ENCODE measurements around the gene SEMA3D. TPM values are rescaled to one million over a fixed set of nuclear protein-coding genes. Genes with fewer than 3 reads are reported as not detected.

Gene SEMA3D
- total and polyA plus RNA-seq, 4 donors, result 0.18 to 1.2 (median 0.72) TPM

DNA sequence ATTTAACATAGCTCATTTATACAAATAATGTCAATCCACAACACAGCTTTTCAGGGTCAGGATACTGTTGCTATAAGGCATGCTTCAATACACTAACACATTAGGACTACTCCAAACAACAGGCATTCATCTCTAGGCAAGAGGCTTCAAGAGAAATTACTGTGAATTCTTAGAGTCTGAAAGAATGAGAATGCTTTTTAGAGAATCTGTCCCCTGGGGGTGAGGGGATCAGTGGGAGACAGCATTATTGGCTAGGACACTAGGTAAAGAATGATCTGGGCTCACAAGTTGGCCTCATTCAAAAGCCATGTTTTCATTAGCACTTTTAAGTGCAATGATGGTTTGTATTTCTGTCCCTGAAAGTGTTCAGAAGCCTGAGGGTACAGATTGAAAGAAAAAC is 132.6 kb downstream of the SEMA3D start:
- H3K9ac ChIP-seq (ENCODE audit: low read depth in 1 of 2, low read length in 2 of 2), result no peak overlapping the region
- H3K36me3 ChIP-seq (ENCODE audit: control insufficient read depth in 4 of 4, insufficient read depth in 3 of 4, low read depth in 1 of 4, low read length in 3 of 4), result no peaks in the 10 kb centered on the region
- no peak overlapping the region for H3K4me3 ChIP-seq (ENCODE audit: low read depth in 1 of 3, low read length in 3 of 3)
- no peaks in the 10 kb centered on the region for H3K9me3 ChIP-seq (ENCODE audit: control insufficient read depth in 4 of 4, low read length in 3 of 4)
- no peaks in the 10 kb centered on the region for H3K27me3 ChIP-seq (ENCODE audit: control insufficient read depth in 4 of 4, insufficient read depth in 4 of 4, low read length in 3 of 4)
- no peak for DNase-seq (ENCODE audit: low spot score)
- no peaks in the 10 kb centered on the region for H3K4me1 ChIP-seq (ENCODE audit: control insufficient read depth in 4 of 4, insufficient read depth in 4 of 4, low read length in 3 of 4)
- H3K27ac ChIP-seq (ENCODE audit: low read depth in 1 of 2, low read length in 2 of 2), result no peak overlapping the region
- no peak for TF ChIP-seq NR2F2 (IDR thresholded peaks at IDR 0.05)
- TF ChIP-seq JUND (IDR thresholded peaks at IDR 0.05), result no peak
- TF ChIP-seq, protein P1, sequence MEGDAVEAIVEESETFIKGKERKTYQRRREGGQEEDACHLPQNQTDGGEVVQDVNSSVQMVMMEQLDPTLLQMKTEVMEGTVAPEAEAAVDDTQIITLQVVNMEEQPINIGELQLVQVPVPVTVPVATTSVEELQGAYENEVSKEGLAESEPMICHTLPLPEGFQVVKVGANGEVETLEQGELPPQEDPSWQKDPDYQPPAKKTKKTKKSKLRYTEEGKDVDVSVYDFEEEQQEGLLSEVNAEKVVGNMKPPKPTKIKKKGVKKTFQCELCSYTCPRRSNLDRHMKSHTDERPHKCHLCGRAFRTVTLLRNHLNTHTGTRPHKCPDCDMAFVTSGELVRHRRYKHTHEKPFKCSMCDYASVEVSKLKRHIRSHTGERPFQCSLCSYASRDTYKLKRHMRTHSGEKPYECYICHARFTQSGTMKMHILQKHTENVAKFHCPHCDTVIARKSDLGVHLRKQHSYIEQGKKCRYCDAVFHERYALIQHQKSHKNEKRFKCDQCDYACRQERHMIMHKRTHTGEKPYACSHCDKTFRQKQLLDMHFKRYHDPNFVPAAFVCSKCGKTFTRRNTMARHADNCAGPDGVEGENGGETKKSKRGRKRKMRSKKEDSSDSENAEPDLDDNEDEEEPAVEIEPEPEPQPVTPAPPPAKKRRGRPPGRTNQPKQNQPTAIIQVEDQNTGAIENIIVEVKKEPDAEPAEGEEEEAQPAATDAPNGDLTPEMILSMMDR (IDR thresholded peaks at IDR 0.05; ENCODE audit: low read depth, low read length, missing input control), result no peak
- TF ChIP-seq SP1 (IDR thresholded peaks at IDR 0.05), result no peak
- TF ChIP-seq, protein P2, sequence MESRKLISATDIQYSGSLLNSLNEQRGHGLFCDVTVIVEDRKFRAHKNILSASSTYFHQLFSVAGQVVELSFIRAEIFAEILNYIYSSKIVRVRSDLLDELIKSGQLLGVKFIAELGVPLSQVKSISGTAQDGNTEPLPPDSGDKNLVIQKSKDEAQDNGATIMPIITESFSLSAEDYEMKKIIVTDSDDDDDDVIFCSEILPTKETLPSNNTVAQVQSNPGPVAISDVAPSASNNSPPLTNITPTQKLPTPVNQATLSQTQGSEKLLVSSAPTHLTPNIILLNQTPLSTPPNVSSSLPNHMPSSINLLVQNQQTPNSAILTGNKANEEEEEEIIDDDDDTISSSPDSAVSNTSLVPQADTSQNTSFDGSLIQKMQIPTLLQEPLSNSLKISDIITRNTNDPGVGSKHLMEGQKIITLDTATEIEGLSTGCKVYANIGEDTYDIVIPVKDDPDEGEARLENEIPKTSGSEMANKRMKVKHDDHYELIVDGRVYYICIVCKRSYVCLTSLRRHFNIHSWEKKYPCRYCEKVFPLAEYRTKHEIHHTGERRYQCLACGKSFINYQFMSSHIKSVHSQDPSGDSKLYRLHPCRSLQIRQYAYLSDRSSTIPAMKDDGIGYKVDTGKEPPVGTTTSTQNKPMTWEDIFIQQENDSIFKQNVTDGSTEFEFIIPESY (IDR thresholded peaks at IDR 0.05), result no peak

DNA sequence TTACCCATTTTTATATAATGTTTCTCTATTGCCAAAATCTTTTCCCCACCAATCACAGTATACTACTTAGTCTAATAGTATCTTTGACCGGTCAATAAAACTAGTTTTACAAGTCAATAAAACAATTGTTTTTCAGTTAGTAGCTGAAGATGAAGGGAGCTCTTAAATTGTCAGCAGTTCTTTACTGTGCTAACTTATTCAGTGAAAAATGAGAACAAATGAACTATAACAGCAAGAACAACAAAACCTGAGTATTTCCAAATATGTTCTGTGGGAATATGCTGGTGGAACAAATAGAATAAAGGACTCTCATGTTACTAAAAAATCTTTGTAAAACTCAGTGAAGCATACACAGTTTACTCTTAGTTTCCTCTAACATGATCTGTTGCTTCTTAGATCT is 134.0 kb downstream of the SEMA3D start:
- Histone ChIP-seq H3K27me3 (ENCODE audit: control insufficient read depth in 4 of 4, insufficient read depth in 4 of 4, low read length in 3 of 4) (no peaks in the 10 kb centered on the region), H3K27ac (ENCODE audit: low read depth in 1 of 2, low read length in 2 of 2) (no peak overlapping the region), H3K9me3 (ENCODE audit: control insufficient read depth in 4 of 4, low read length in 3 of 4) (no peaks in the 10 kb centered on the region), H3K36me3 (ENCODE audit: control insufficient read depth in 4 of 4, insufficient read depth in 3 of 4, low read depth in 1 of 4, low read length in 3 of 4) (no peaks in the 10 kb centered on the region), H3K4me1 (ENCODE audit: control insufficient read depth in 4 of 4, insufficient read depth in 4 of 4, low read length in 3 of 4) (no peaks in the 10 kb centered on the region), H3K9ac (ENCODE audit: low read depth in 1 of 2, low read length in 2 of 2) (no peak overlapping the region), H3K4me3 (ENCODE audit: low read depth in 1 of 3, low read length in 3 of 3) (no peak overlapping the region)
- TF ChIP-seq, protein P3, sequence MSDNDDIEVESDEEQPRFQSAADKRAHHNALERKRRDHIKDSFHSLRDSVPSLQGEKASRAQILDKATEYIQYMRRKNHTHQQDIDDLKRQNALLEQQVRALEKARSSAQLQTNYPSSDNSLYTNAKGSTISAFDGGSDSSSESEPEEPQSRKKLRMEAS (IDR thresholded peaks at IDR 0.05), result no peak
- TF ChIP-seq, protein P2 (IDR thresholded peaks at IDR 0.05), result no peak
- TF ChIP-seq JUND (IDR thresholded peaks at IDR 0.05), result no peak
- 93% methylated on average over 1 of the region's 1 CpG for WGBS
- DNase-seq (ENCODE audit: low spot score), result no peak

DNA sequence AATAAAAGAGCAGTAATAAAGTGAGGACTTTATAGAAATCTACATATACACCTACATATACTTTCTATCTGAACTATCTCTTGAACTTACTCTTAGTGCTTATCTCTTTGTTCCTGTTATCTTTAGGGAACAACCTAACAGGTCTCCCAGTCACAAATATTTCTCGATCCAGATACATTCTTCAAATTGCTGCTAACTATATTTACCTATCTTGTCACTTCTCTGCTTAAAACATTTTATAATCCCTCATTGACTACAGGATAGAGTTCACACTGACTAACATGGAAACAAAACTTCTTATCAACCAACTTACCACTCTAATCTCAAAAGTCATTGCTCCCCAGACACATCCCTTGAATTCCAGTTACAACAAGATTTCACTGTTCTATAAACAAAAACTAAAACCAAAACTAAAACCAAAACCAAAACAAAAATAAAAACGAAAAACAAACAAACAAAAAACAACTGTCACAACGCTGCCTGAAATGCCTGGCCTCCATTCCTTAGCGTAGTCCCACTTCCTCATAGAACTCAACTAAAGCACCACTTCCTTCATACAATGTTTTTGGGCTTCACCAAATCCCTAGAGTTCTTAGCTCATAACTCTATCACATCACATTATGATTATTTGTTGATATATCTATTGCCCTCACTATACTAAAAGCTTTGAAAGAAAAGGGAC is 134.7 kb downstream of the SEMA3D start:
- DNase-seq (ENCODE audit: low spot score), result no peak
- 63% methylated on average over 4 of the region's 4 CpGs for WGBS
- TF ChIP-seq, protein P1 (IDR thresholded peaks at IDR 0.05; ENCODE audit: low read depth, low read length, missing input control), result no peak
- TF ChIP-seq NR2F2 (IDR thresholded peaks at IDR 0.05) (no peak), FOXA1 (IDR thresholded peaks at IDR 0.05) (no peak), SP1 (IDR thresholded peaks at IDR 0.05) (no peak), TAF1 (conservative IDR thresholded peaks at IDR 0.05) (no peak), GABPA (IDR thresholded peaks at IDR 0.05 in 1 of 2, conservative IDR thresholded peaks at IDR 0.05 in 1 of 2) (no peak)
- TF ChIP-seq, protein P2 (IDR thresholded peaks at IDR 0.05), result no peak
- TF ChIP-seq, protein P3 (IDR thresholded peaks at IDR 0.05), result no peak

More for the DNA sequence above, 134.7 kb downstream of the SEMA3D start:
- Histone ChIP-seq H3K4me3 (ENCODE audit: low read depth in 1 of 3, low read length in 3 of 3) (no peak overlapping the region), H3K9me3 (ENCODE audit: control insufficient read depth in 4 of 4, low read length in 3 of 4) (no peaks in the 10 kb centered on the region), H3K27me3 (ENCODE audit: control insufficient read depth in 4 of 4, insufficient read depth in 4 of 4, low read length in 3 of 4) (no peaks in the 10 kb centered on the region), H3K9ac (ENCODE audit: low read depth in 1 of 2, low read length in 2 of 2) (no peak overlapping the region), H3K27ac (ENCODE audit: low read depth in 1 of 2, low read length in 2 of 2) (no peak overlapping the region), H3K4me1 (ENCODE audit: control insufficient read depth in 4 of 4, insufficient read depth in 4 of 4, low read length in 3 of 4) (no peaks in the 10 kb centered on the region), H3K36me3 (ENCODE audit: control insufficient read depth in 4 of 4, insufficient read depth in 3 of 4, low read depth in 1 of 4, low read length in 3 of 4) (no peaks in the 10 kb centered on the region)

Measured in liver (tissue), 9 donors.